Stimulated activated naive CD8-positive, alpha-beta T cell treated with anti-CD3 and anti-CD28 coated beads, Interleukin-15, Interleukin-2, amounts not matched to agents 100 U/mL and 50 U/mL, for 24 hours (primary cell): Measurements from ENCODE around the gene FCN1.

Source experiments
- ATAC-seq: fragments of 150-1000 bp; cut with Tn5 transposase; one replicate; pipeline ENCODE4 v1.10.0; 2021
- DNase-seq: peaks from one replicate; pipeline ENCODE4 v3.0.0; 2021

The FCN1 gene

GRCh38 chr9:134951461-134951860 lies 33.7 kb upstream of the FCN1 start:
- DNase-seq (no peak), ATAC-seq (no peak)

- no peak for DNase-seq
Measured at GRCh38 chr9:134950386-134951210, 32.9 kb upstream of the FCN1 start.

GRCh38 chr9:134949681-134950385 lies 32.1 kb upstream of the FCN1 start:
- DNase-seq, result no peak
- ATAC-seq, result no peak

More at GRCh38 chr9:134950386-134951210, 32.9 kb upstream of the FCN1 start:
- no peak for ATAC-seq

GRCh38 chr9:134948149-134948548 lies 30.4 kb upstream of the FCN1 start:
- DNase-seq (no peak), ATAC-seq (no peak)

GRCh38 chr9:134947265-134947955 lies 29.7 kb upstream of the FCN1 start:
- ATAC-seq (no peak), DNase-seq (no peak)

GRCh38 chr9:134946663-134947062 lies 29.0 kb upstream of the FCN1 start:
- ATAC-seq (no peak), DNase-seq (no peak)

- ATAC-seq (no peak), DNase-seq (no peak)
Measured at GRCh38 chr9:134945509-134946275, 28.0 kb upstream of the FCN1 start.

- DNase-seq, result no peak
Measured at GRCh38 chr9:134944916-134945315, 27.2 kb upstream of the FCN1 start.

GRCh38 chr9:134944351-134944802 lies 26.7 kb upstream of the FCN1 start:
- no peak for DNase-seq
- no peak for ATAC-seq

More at GRCh38 chr9:134944916-134945315, 27.2 kb upstream of the FCN1 start:
- no peak for ATAC-seq

- no peak for DNase-seq
- no peak for ATAC-seq
Measured at GRCh38 chr9:134943836-134944235, 26.1 kb upstream of the FCN1 start.

- DNase-seq, result no peak
- no peak for ATAC-seq
Measured at GRCh38 chr9:134943411-134943810, 25.7 kb upstream of the FCN1 start.

GRCh38 chr9:134942788-134943184 lies 25.1 kb upstream of the FCN1 start:
- ATAC-seq (no peak), DNase-seq (no peak)

- ATAC-seq (no peak), DNase-seq (no peak)
Measured at GRCh38 chr9:134942011-134942787, 24.5 kb upstream of the FCN1 start.

GRCh38 chr9:134940236-134941208 lies 22.8 kb upstream of the FCN1 start:
- ATAC-seq, result no peak
- DNase-seq, result no peak

- no peak for ATAC-seq
- DNase-seq, result no peak
Measured at GRCh38 chr9:134939836-134940235, 22.1 kb upstream of the FCN1 start.

GRCh38 chr9:134939080-134939733 lies 21.5 kb upstream of the FCN1 start:
- ATAC-seq (no peak), DNase-seq (no peak)

GRCh38 chr9:134938346-134939079 lies 20.8 kb upstream of the FCN1 start:
- ATAC-seq (no peak), DNase-seq (no peak)

- DNase-seq (no peak), ATAC-seq (no peak)
Measured at GRCh38 chr9:134937566-134938345, 20.0 kb upstream of the FCN1 start.
